Activated CD8-positive, alpha-beta memory T cell treated with anti-CD3 and anti-CD28 coated beads, Interleukin-2, amount 50 U/mL, for 1 hour (primary cell): ENCODE results near the gene WDR76.

Experiments
- DNase-seq: peaks from one replicate; pipeline ENCODE4 v3.0.0-alpha.2; 2020; ENCODE audit errors: extremely low read depth

The WDR76 gene

GRCh38 chr15:43877371-43877770 is 50.6 kb downstream of the WDR76 start:
- DNase-seq: no peak

GRCh38 chr15:43878446-43878845 is 51.6 kb downstream of the WDR76 start:
- no peak for DNase-seq

- no peak for DNase-seq
Observed at GRCh38 chr15:43879386-43880355, 52.9 kb downstream of the WDR76 start.

GRCh38 chr15:43880406-43881194 is 53.8 kb downstream of the WDR76 start:
- DNase-seq: no peak

GRCh38 chr15:43881245-43881644 is 54.4 kb downstream of the WDR76 start:
- no peak for DNase-seq

GRCh38 chr15:43881944-43882343 is 55.1 kb downstream of the WDR76 start:
- DNase-seq: no peak

- DNase-seq: no peak
Observed at GRCh38 chr15:43883571-43883970, 56.8 kb downstream of the WDR76 start.

- no peak for DNase-seq
Observed at GRCh38 chr15:43886558-43886957, 59.8 kb downstream of the WDR76 start.

- no peak for DNase-seq
Observed at GRCh38 chr15:43887901-43888300, 61.1 kb downstream of the WDR76 start.

GRCh38 chr15:43889042-43889441 is 62.2 kb downstream of the WDR76 start:
- DNase-seq: no peak

GRCh38 chr15:43893956-43894355 is 67.2 kb downstream of the WDR76 start:
- DNase-seq: no peak

- DNase-seq: no peak
Observed at GRCh38 chr15:43895586-43895985, 68.8 kb downstream of the WDR76 start.

GRCh38 chr15:43896543-43896942 is 69.7 kb downstream of the WDR76 start:
- DNase-seq: no peak

GRCh38 chr15:43898891-43899290 is 72.1 kb downstream of the WDR76 start:
- DNase-seq: no peak

GRCh38 chr15:43899928-43900327 is 73.1 kb downstream of the WDR76 start:
- DNase-seq: no peak

- no peak for DNase-seq
Observed at GRCh38 chr15:43900996-43901395, 74.2 kb downstream of the WDR76 start.

GRCh38 chr15:43901495-43901894 is 74.7 kb downstream of the WDR76 start:
- no peak for DNase-seq

- DNase-seq: peak; percentile 3
Observed at GRCh38 chr15:43903864-43904290, 77.1 kb downstream of the WDR76 start.

GRCh38 chr15:43905755-43906154 is 79.0 kb downstream of the WDR76 start:
- no peak for DNase-seq

- DNase-seq: no peak
Observed at GRCh38 chr15:43908516-43909050, 81.8 kb downstream of the WDR76 start.

GRCh38 chr15:43911235-43911781 is 84.5 kb downstream of the WDR76 start:
- DNase-seq: no peak

GRCh38 chr15:43912208-43912607 is 85.4 kb downstream of the WDR76 start:
- DNase-seq: no peak
